CD4-positive, alpha-beta T cell treated with Interleukin-6 for 4 hours (primary cell): ENCODE data around the gene ADAMTS2.

Experiments
- DNase-seq: peaks from one replicate; pipeline ENCODE4 v3.0.0-alpha.2; 2020; ENCODE audit warnings: mixed read lengths

Gene ADAMTS2

GRCh38 chr5:179191506-179192184 lies 153.6 kb downstream of the ADAMTS2 start:
- DNase-seq = no peak

GRCh38 chr5:179190851-179191505 lies 154.3 kb downstream of the ADAMTS2 start:
- DNase-seq = no peak

- no peak for DNase-seq
Measured at GRCh38 chr5:179188636-179189035, 156.6 kb downstream of the ADAMTS2 start.

- DNase-seq = no peak
Measured at GRCh38 chr5:179187681-179188575, 157.3 kb downstream of the ADAMTS2 start.

GRCh38 chr5:179187229-179187678 lies 158.0 kb downstream of the ADAMTS2 start:
- DNase-seq = no peak

GRCh38 chr5:179186801-179187200 lies 158.5 kb downstream of the ADAMTS2 start:
- DNase-seq = no peak

- no peak for DNase-seq
Measured at GRCh38 chr5:179185941-179186411, 159.3 kb downstream of the ADAMTS2 start.

GRCh38 chr5:179185256-179185940 lies 159.9 kb downstream of the ADAMTS2 start:
- DNase-seq = no peak

- DNase-seq = no peak
Measured at GRCh38 chr5:179184521-179185050, 160.7 kb downstream of the ADAMTS2 start.

- DNase-seq = no peak
Measured at GRCh38 chr5:179183481-179183880, 161.8 kb downstream of the ADAMTS2 start.

GRCh38 chr5:179182601-179183000 lies 162.7 kb downstream of the ADAMTS2 start:
- DNase-seq = no peak

GRCh38 chr5:179181988-179182387 lies 163.3 kb downstream of the ADAMTS2 start:
- DNase-seq = no peak

- no peak for DNase-seq
Measured at GRCh38 chr5:179180921-179181645, 164.2 kb downstream of the ADAMTS2 start.

GRCh38 chr5:179180061-179180610 lies 165.1 kb downstream of the ADAMTS2 start:
- no peak for DNase-seq

GRCh38 chr5:179177711-179178575 lies 167.3 kb downstream of the ADAMTS2 start:
- no peak for DNase-seq

- no peak for DNase-seq
Measured at GRCh38 chr5:179176571-179177230, 168.6 kb downstream of the ADAMTS2 start.

GRCh38 chr5:179176166-179176565 lies 169.1 kb downstream of the ADAMTS2 start:
- DNase-seq = no peak

- DNase-seq = no peak
Measured at GRCh38 chr5:179171816-179172745, 173.2 kb downstream of the ADAMTS2 start.
